ENCODE results near the gene ITGA5.

The ITGA5 gene

GRCh38 chr12:54397157-54397556 lies 21.9 kb downstream of the ITGA5 start:
- no peak overlapping the region for H3K4me2 ChIP-seq (ENCODE audit: low read depth, low read length, poor library complexity, severe bottlenecking)
- H3K79me2 ChIP-seq (ENCODE audit: insufficient read depth, low read length), result no peaks in the 10 kb centered on the region
- H3K9me2 ChIP-seq (replicated peaks; ENCODE audit: insufficient read depth, low read length), result no peaks in the 10 kb centered on the region
- H3K27ac ChIP-seq (ENCODE audit: low read depth, low read length), result no peak overlapping the region
- H3K36me3 ChIP-seq (ENCODE audit: low read length), result no peaks in the 10 kb centered on the region
- H3K9ac ChIP-seq (ENCODE audit: low read length), result no peak overlapping the region
- H2AFZ ChIP-seq (ENCODE audit: low read depth, low read length, severe bottlenecking), result no peak overlapping the region
- H4K20me1 ChIP-seq (ENCODE audit: low read depth, low read length), result no peaks in the 10 kb centered on the region
- no peak overlapping the region for H3K4me3 ChIP-seq (ENCODE audit: insufficient read depth, low read length, poor library complexity, severe bottlenecking)
- no peaks in the 10 kb centered on the region for H3K9me3 ChIP-seq (ENCODE audit: insufficient read depth, low read length)
- H3K27me3 ChIP-seq (ENCODE audit: low read length), result no peaks in the 10 kb centered on the region
- H3F3A ChIP-seq (ENCODE audit: insufficient read depth), result no peaks in the 10 kb centered on the region
- TF ChIP-seq EZH2phosphoT487 (conservative IDR thresholded peaks at IDR 0.05; ENCODE audit: low read length), result no peak
- TF ChIP-seq, protein P1, sequence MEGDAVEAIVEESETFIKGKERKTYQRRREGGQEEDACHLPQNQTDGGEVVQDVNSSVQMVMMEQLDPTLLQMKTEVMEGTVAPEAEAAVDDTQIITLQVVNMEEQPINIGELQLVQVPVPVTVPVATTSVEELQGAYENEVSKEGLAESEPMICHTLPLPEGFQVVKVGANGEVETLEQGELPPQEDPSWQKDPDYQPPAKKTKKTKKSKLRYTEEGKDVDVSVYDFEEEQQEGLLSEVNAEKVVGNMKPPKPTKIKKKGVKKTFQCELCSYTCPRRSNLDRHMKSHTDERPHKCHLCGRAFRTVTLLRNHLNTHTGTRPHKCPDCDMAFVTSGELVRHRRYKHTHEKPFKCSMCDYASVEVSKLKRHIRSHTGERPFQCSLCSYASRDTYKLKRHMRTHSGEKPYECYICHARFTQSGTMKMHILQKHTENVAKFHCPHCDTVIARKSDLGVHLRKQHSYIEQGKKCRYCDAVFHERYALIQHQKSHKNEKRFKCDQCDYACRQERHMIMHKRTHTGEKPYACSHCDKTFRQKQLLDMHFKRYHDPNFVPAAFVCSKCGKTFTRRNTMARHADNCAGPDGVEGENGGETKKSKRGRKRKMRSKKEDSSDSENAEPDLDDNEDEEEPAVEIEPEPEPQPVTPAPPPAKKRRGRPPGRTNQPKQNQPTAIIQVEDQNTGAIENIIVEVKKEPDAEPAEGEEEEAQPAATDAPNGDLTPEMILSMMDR (IDR thresholded peaks at IDR 0.05; ENCODE audit: insufficient read depth, low read length, poor library complexity, severe bottlenecking), result no peak

GRCh38 chr12:54395545-54395944 lies 23.5 kb downstream of the ITGA5 start:
- no peak overlapping the region for H2AFZ ChIP-seq (ENCODE audit: low read depth, low read length, severe bottlenecking)
- no peaks in the 10 kb centered on the region for H3K9me3 ChIP-seq (ENCODE audit: insufficient read depth, low read length)
- H3K4me3 ChIP-seq (ENCODE audit: insufficient read depth, low read length, poor library complexity, severe bottlenecking), result no peak overlapping the region
- H3K27ac ChIP-seq (ENCODE audit: low read depth, low read length), result no peak overlapping the region
- H4K20me1 ChIP-seq (ENCODE audit: low read depth, low read length), result no peaks in the 10 kb centered on the region
- H3K4me2 ChIP-seq (ENCODE audit: low read depth, low read length, poor library complexity, severe bottlenecking), result no peak overlapping the region
- no peaks in the 10 kb centered on the region for H3K36me3 ChIP-seq (ENCODE audit: low read length)
- TF ChIP-seq, protein P1 (IDR thresholded peaks at IDR 0.05; ENCODE audit: insufficient read depth, low read length, poor library complexity, severe bottlenecking), result no peak
- no peak for TF ChIP-seq EZH2phosphoT487 (conservative IDR thresholded peaks at IDR 0.05; ENCODE audit: low read length)
- no peaks in the 10 kb centered on the region for H3K9me2 ChIP-seq (replicated peaks; ENCODE audit: insufficient read depth, low read length)
- no peaks in the 10 kb centered on the region for H3K79me2 ChIP-seq (ENCODE audit: insufficient read depth, low read length)
- no peaks in the 10 kb centered on the region for H3F3A ChIP-seq (ENCODE audit: insufficient read depth)
- no peak overlapping the region for H3K9ac ChIP-seq (ENCODE audit: low read length)
- H3K27me3 ChIP-seq (ENCODE audit: low read length), result no peaks in the 10 kb centered on the region

DNA sequence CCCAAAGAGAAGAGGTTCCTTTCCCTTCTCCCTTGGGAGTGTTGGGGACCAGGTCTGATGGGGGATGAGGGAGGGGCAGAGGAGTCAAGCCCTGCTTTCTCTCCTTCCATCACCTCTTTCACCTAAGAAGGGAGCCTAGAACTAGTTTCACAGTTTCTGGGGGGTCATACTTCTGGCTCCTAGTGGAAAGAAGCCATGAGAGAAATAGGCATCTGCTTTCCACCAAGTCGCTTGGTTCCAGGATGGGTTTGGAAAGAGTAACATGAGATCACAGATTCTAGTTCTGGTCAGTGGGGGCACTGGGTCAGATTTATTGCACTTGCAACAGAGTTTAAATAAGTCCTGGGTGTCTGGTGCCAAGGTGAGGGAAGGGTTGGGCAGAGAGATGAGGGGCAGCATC lies 24.1 kb downstream of the ITGA5 start:
- H3K4me2 ChIP-seq (ENCODE audit: low read depth, low read length, poor library complexity, severe bottlenecking), result no peak overlapping the region
- H3K36me3 ChIP-seq (ENCODE audit: low read length), result no peaks in the 10 kb centered on the region
- H3K27me3 ChIP-seq (ENCODE audit: low read length), result no peaks in the 10 kb centered on the region
- no peak overlapping the region for H2AFZ ChIP-seq (ENCODE audit: low read depth, low read length, severe bottlenecking)
- H3K27ac ChIP-seq (ENCODE audit: low read depth, low read length), result no peak overlapping the region
- H3K9me2 ChIP-seq (replicated peaks; ENCODE audit: insufficient read depth, low read length), result no peaks in the 10 kb centered on the region
- no peak overlapping the region for H3K9ac ChIP-seq (ENCODE audit: low read length)
- no peak overlapping the region for H3K4me3 ChIP-seq (ENCODE audit: insufficient read depth, low read length, poor library complexity, severe bottlenecking)
- no peak for TF ChIP-seq EZH2phosphoT487 (conservative IDR thresholded peaks at IDR 0.05; ENCODE audit: low read length)
- TF ChIP-seq, protein P1 (IDR thresholded peaks at IDR 0.05; ENCODE audit: insufficient read depth, low read length, poor library complexity, severe bottlenecking), result no peak
- H3K9me3 ChIP-seq (ENCODE audit: insufficient read depth, low read length), result no peaks in the 10 kb centered on the region
- no peaks in the 10 kb centered on the region for H3F3A ChIP-seq (ENCODE audit: insufficient read depth)
- no peaks in the 10 kb centered on the region for H4K20me1 ChIP-seq (ENCODE audit: low read depth, low read length)
- H3K79me2 ChIP-seq (ENCODE audit: insufficient read depth, low read length), result no peaks in the 10 kb centered on the region
